ENCODE results near the gene SLC38A8. TPM values are rescaled to one million over a fixed set of nuclear protein-coding genes. Genes with fewer than 3 reads are reported as not detected.

Gene SLC38A8
- total RNA-seq, 2 experiments from 2014 or later, result not detected

- TF ChIP-seq CTCF (IDR thresholded peaks at IDR 0.05), result no peak
- no peaks in the 10 kb centered on the region for H3K36me3 ChIP-seq (ENCODE audit: insufficient read depth, low read length)
- ChIA-PET CTCF (no interaction called here), POLR2A (no interaction called here)
- H3K4me3 Mint-ChIP-seq, result no peak overlapping the region
- H3K4me1 Mint-ChIP-seq (ENCODE audit: low read depth), result peaks cover 7% of the 10 kb centered on the region
- no peaks in the 10 kb centered on the region for H3K9me3 Mint-ChIP-seq
- peaks cover 0 to 8% of the 10 kb centered on the region in 2 experiments for H3K27me3 ChIP-seq (ENCODE audit: control insufficient read depth in 1 of 2, insufficient read depth in 2 of 2, low read length in 2 of 2)
- no peak for DNase-seq
- ATAC-seq (ENCODE audit: poor library complexity), result no peak
- H3K4me1 ChIP-seq (ENCODE audit: insufficient read depth, low read length), result peaks cover 12% of the 10 kb centered on the region
- H3K9me3 ChIP-seq (ENCODE audit: control insufficient read depth in 1 of 2, insufficient read depth in 1 of 2, low read length in 2 of 2), result peaks cover 0 to 10% of the 10 kb centered on the region in 2 experiments
- no peak overlapping the region for H3K27ac Mint-ChIP-seq
- intact Hi-C loops (cut with DNase I, micrococcal nuclease), result no loop called here
- no peak overlapping the region for H3K4me3 ChIP-seq (ENCODE audit: low read length)
- H3K27ac ChIP-seq (ENCODE audit: low read depth in 1 of 2, low read length in 2 of 2), result no peak overlapping the region
- H3K36me3 Mint-ChIP-seq (ENCODE audit: low read depth), result no peaks in the 10 kb centered on the region
- H3K27me3 Mint-ChIP-seq, result peaks cover 33% of the 10 kb centered on the region
These were observed 15.0 kb downstream of the SLC38A8 start for GRCh38 chr16:84027625-84028024.

GRCh38 chr16:84026606-84027005, 16.0 kb downstream of the SLC38A8 start:
- H3K27me3 ChIP-seq (ENCODE audit: control insufficient read depth in 1 of 2, insufficient read depth in 2 of 2, low read length in 2 of 2), result peaks cover 0 to 8% of the 10 kb centered on the region in 2 experiments
- Mint-ChIP-seq H3K4me1 (ENCODE audit: low read depth) (peaks cover 7% of the 10 kb centered on the region), H3K9me3 (peaks cover under 1% of the 10 kb centered on the region), H3K4me3 (no peak overlapping the region), H3K27ac (no peak overlapping the region), H3K36me3 (ENCODE audit: low read depth) (no peaks in the 10 kb centered on the region), H3K27me3 (peaks cover 35% of the 10 kb centered on the region)
- H3K4me1 ChIP-seq (ENCODE audit: insufficient read depth, low read length), result peaks cover 12% of the 10 kb centered on the region
- intact Hi-C loops (cut with DNase I, micrococcal nuclease), result no loop called here
- DNase-seq (no peak), ATAC-seq (ENCODE audit: poor library complexity) (no peak)
- ChIA-PET CTCF (no interaction called here), POLR2A (no interaction called here)
- no peak overlapping the region for H3K27ac ChIP-seq (ENCODE audit: low read depth in 1 of 2, low read length in 2 of 2)
- no peaks in the 10 kb centered on the region for H3K36me3 ChIP-seq (ENCODE audit: insufficient read depth, low read length)
- no peak for TF ChIP-seq CTCF (IDR thresholded peaks at IDR 0.05)
- no peak overlapping the region for H3K4me3 ChIP-seq (ENCODE audit: low read length)
- peaks cover 2 to 18% of the 10 kb centered on the region in 2 experiments for H3K9me3 ChIP-seq (ENCODE audit: control insufficient read depth in 1 of 2, insufficient read depth in 1 of 2, low read length in 2 of 2)

- no peak for ATAC-seq (ENCODE audit: poor library complexity)
- no peak for DNase-seq
- Mint-ChIP-seq H3K36me3 (ENCODE audit: low read depth) (no peaks in the 10 kb centered on the region), H3K4me1 (ENCODE audit: low read depth) (peaks cover 7% of the 10 kb centered on the region), H3K4me3 (no peak overlapping the region), H3K9me3 (peaks cover 6% of the 10 kb centered on the region), H3K27me3 (peaks cover 31% of the 10 kb centered on the region), H3K27ac (no peak overlapping the region)
- TF ChIP-seq CTCF (IDR thresholded peaks at IDR 0.05), result no peak
- Histone ChIP-seq H3K27ac (ENCODE audit: low read depth in 1 of 2, low read length in 2 of 2) (no peak overlapping the region), H3K36me3 (ENCODE audit: insufficient read depth, low read length) (no peaks in the 10 kb centered on the region), H3K27me3 (ENCODE audit: control insufficient read depth in 1 of 2, insufficient read depth in 2 of 2, low read length in 2 of 2) (peaks cover 0 to 8% of the 10 kb centered on the region in 2 experiments), H3K4me3 (ENCODE audit: low read length) (no peak overlapping the region), H3K9me3 (ENCODE audit: control insufficient read depth in 1 of 2, insufficient read depth in 1 of 2, low read length in 2 of 2) (peaks cover 10 to 29% of the 10 kb centered on the region in 2 experiments), H3K4me1 (ENCODE audit: insufficient read depth, low read length) (peaks cover 12% of the 10 kb centered on the region)
- POLR2A ChIA-PET, result no interaction called here
- intact Hi-C loops (cut with DNase I, micrococcal nuclease), result no loop called here
- CTCF ChIA-PET, result no interaction called here
These were observed 17.7 kb downstream of the SLC38A8 start for GRCh38 chr16:84024854-84025253.

Measured in CD4-positive, alpha-beta T cell (primary cell).